Ecto neural progenitor cell (in vitro differentiated cells): Measurements from ENCODE around the gene XPNPEP1.
"Not testable (repeated sequence)": the region's sequence is repeated elsewhere in the genome, so short reads cannot be mapped to it uniquely, and the experiment has no call there.

Experiments used
- DNase-seq: peaks from one replicate; pipeline ENCODE4 v3.0.0-alpha.2; 2018; ENCODE audit warnings: low spot score

Gene XPNPEP1

DNA sequence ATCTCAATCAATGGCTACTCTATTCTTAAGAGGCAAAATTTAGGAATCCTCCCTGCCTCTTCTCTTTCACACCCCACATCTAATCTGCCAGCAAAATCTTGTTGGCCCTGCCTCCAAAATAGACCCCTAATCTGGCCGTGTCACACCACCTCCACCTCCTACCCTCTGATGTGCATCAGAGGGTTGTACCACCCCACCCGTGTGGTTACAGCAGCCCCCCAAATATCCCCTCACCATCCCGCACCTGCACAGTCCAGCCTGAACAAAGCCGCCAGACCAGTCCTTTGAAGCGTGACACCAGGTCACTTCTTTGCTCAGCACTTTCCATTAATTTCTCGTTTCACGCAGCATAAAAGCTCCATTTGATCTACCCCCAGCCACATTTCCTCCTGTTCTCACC, 776 bp upstream of the XPNPEP1 start:
- DNase-seq = no peak

GRCh38 chr10:109922358-109922975, 844 bp downstream of the XPNPEP1 start:
- DNase-seq = no peak

- DNase-seq = no peak
Observed at GRCh38 chr10:109920016-109920415, 3.3 kb downstream of the XPNPEP1 start.

DNA sequence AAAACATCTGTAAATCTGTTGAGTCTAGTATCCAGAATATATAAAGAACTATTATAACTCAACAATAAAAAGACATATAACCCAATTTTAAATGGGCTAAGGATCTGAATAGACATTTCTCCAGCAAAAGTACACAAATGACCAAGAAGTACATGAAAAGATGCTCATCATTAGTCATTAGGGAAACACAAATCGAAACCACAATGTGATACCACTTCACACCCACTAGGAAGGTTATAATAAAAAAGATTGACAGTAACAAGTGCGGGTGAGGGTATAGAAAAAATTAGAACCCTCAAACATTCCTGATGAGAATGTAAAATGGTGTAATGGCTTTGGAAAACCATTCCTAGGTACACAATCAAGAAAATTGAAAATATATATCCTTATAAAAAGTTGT, 4.1 kb downstream of the XPNPEP1 start:
- no peak for DNase-seq

DNA sequence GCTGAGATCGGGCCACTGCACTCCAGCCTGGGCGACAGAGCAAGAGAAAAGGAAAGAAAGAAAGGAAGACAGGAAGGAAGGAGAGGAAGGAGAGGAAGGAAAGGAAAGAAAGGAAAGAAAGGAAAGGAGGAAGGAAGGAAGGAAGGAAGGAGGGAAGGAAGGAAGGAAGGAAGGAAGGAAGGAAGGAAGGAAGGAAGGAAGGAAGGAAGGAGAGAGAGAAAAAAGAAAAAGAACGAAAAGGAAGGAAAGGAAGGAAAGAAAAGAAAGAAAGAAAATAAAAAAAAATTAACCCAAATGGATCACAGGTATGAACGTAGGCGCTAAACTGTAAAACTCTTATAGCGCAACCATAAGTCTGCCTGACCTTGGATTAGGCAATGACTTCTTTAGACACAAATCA, 4.6 kb downstream of the XPNPEP1 start:
- not testable (repeated sequence) for DNase-seq

GRCh38 chr10:109915566-109915965, 7.7 kb downstream of the XPNPEP1 start:
- no peak for DNase-seq

- DNase-seq = no peak
Observed at GRCh38 chr10:109914966-109915365, 8.3 kb downstream of the XPNPEP1 start.

GRCh38 chr10:109913306-109913892, 9.9 kb downstream of the XPNPEP1 start:
- no peak for DNase-seq

DNA sequence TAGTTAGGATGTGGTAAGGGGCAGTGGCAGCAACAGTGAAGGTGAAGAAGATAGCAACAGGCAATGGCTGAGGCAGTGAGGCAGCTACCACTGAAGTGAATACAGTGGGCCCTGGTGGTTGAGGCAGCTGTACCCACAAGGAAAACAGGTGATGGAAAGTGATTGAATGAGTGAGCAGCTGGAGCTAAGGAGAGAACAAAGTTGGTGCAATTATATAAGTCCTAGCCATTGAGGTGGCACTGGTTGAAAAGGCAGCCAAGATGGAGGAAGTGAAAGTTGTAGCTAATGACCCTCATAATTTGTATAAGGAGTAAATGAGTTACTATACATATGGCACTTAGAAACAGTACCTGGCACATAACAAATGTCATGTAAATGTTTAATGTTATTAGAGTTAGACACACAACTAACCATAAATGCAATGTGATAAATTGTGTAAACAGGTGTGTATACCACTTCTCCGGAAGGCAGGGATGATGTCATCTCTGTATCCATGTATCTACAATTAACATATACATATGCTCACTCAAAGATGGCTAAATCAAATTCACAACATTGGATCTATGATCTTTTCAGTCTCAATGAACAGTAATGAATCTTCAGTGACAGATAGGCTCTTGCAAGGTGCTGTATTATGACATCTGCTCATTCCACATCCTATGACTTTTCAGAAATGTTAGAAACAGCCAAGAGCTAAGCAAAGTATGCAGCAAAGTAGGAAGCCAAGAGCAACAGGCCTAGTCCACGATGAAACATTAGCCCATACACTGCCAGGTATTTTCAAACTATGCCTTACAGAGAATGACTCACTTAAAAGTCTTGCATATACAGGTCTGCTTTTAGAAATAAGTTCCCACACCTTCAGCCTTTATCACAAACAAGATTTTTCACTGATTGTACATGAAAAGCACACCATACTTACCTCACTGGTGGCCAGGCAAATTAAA, 10.7 kb downstream of the XPNPEP1 start:
- DNase-seq = no peak

- DNase-seq = no peak
Observed at GRCh38 chr10:109911903-109912302, 11.4 kb downstream of the XPNPEP1 start.

DNA sequence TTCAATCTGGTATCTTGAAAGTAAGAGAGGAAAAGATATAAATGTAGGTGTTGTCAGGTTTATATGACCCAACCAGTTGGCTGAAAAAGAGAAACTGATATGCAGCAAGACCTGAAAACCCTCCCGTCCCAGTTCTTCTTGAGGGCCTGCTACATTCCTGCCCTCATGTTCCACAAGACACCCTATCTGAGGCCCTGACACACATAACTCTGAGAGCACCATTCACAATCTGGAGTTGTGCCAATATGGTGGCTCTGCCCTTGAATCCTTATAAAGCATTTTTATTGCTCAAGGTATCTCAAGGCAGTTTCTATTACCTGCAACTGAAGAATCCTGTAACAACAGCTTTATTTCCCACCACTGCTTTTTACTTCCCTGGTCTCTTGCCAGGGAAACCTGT, 17.0 kb downstream of the XPNPEP1 start:
- DNase-seq = no peak

GRCh38 chr10:109904397-109904796, 18.9 kb downstream of the XPNPEP1 start:
- no peak for DNase-seq

DNA sequence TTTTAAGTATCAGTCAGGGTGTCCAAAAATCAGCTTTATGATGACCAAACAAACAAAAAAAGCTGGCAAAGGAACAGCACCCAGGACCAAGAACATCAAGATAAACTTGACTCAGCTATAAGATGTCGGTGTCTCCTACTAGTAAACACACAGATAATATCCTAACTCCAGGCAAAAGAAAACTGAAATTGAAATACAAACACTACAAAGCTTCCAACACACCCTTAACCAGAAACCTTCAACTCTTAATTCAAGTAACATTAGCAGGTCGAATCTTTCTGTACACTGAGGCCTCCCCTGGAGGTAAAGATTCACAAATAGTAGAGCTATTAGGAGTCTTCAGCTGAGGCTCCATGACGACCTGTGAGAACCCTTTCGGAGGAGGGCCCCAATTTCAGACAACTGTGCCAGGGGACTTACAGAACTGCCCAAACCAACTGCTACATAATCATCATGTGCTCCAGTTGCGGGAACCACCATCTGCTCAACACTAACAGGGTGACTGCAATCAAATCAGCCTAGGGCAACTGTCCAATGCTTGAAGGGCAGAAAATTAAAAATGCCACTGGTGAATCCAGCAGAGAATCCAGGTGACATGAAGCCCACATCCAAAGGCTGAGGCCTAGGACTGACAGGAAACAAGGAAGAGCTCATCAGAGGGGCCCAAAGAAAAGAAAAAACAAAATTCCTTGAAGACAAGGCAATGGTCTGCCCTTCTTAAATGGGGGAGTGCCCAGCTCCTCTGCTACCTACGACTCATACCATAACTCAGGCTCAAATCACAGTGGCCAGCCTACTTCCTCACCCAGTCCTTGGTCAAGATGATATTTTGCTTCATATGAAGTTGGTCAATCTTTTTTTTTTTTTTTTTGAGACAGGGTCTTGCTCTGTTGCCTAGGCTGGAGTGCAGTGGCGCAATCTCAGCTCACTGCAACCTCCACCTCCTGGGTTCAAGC, 20.0 kb downstream of the XPNPEP1 start:
- no peak for DNase-seq

GRCh38 chr10:109899356-109900331, 23.7 kb downstream of the XPNPEP1 start:
- DNase-seq = no peak

DNA sequence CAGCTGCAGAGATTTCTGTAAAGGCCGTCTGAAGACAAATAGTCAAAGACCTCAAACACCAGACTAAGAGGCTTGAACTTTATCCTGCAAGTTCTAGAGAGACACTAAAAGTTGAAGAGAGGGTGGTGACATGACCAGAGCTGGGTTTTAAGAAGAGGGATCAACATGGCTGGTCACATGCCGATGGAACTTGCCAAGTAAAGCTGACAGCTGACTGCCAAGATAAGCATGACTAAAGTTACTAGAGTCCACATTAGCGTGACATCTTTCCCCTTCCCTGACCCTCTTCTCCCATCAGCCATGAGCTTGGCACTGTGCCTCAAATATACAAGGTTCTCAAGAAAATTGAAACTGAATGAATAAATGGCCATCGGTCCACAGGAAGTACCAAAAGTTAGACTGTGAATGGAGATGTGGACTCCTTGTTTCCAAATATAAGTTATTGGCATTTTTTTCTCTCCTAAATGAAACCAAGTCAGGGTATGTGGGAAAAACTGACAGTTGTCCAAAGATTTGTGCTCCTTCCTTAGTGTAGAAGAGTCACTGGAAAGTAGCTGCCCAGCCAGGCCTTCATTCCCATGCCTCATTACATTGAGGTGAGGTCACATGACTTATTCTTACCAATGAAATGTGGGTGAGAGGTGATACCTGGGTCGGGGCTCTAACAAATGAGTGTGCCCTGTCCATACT, 24.5 kb downstream of the XPNPEP1 start:
- no peak for DNase-seq

DNA sequence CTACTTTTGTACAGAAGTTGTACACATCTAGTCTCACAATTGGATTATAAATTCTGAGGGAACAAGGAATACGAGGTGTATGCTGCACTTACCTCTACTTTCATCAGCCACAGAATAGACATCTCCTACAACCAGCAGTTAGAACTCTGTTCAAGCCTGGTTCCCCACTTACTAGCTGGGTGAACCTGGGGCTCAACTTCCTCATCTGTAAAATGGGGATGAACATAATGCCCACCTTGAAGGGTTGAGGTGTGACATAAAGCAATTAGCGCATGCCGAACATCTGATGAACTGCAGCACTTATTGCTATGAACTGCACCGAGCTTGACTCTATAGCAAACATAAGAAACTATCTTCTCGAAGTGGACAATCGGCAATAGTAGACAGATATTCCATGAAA, 25.3 kb downstream of the XPNPEP1 start:
- DNase-seq = no peak

GRCh38 chr10:109895848-109896247, 27.5 kb downstream of the XPNPEP1 start:
- no peak for DNase-seq

DNA sequence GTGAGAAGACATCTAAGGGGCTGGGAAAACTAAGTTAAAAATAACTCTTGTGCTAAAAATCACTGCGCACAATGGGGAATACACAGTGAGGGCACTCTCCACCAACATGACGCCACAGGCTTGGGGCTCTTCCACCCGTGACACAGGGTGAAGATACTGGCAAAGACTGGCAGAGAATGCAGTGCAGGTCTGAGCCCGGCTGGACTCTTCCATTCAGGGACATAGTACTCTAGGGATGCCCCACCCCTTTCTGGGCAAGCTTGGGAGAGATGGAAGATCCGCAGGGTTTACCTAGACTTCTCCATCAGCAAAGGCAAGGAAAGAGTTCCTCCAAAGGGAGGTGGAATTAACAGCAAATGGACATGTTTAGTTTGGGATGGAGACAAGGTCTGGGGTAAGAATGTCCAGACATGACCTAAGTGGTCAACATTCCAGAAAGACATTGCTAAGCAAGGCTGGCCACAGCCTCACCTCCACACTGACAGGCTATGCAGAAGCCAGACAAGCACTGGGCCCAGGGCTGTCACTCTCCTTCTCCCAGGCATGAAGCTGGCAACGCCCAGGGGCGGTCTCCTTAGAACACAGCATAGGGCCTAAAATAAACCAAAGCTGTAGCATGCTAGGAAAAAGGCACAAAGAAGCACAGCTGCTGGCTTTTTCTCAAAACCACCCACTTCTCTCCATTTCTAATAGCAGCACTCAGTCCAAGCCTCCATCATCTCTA, 28.1 kb downstream of the XPNPEP1 start:
- DNase-seq = no peak

DNA sequence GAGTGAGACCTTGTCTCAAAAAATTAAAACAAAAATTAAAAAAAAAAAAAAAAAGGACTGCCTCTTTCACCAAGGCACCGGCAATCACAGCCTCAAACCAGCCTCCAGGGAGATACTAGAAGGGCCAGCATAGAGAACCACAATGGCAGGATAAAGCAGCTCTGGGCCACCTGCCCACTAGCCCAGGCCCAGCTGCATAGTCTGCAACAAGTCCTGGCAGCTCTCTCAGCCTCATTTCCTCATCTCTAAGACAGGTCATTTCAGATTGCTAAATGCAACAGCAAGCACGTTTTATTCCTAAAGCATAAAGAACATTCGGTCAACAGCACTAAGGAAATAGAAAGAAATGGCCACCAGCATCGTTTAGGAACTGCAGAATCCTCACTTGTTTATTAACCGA, 28.8 kb downstream of the XPNPEP1 start:
- DNase-seq = no peak
